ENCODE data around the gene CRYZ. TPM values are rescaled to one million over a fixed set of nuclear protein-coding genes. Genes with fewer than 3 reads are reported as not detected.

The CRYZ gene
- 45.6 and 46.3 TPM in 2 replicates for total RNA-seq (2021)
- Bru-seq, nascent RNA, result percentile 72 among the genes with signal in this experiment
- BruChase-seq, experiment 1, labeled RNA remaining after a 2-hour chase, result percentile 78 among the genes with signal in this experiment
- percentile 76 among the genes with signal in this experiment for BruChase-seq, experiment 2, labeled RNA remaining after a 6-hour chase
- long read RNA-seq, transcript CRYZ-205 (10 exons, 2,301 nt), result minor isoform, 32 of 145 reads
- long read RNA-seq, transcript CRYZ-201 (9 exons, 1,888 nt), result major isoform, 87 of 145 reads
- long read RNA-seq, transcript CRYZ-203 (8 exons, 1,292 nt), result minor isoform, 7 of 145 reads
- long read RNA-seq, partial matches to known transcripts, result 0 of 145 reads
- long read RNA-seq, other reads (novel, unspliced or antisense), result 18 of 145 reads

DNA sequence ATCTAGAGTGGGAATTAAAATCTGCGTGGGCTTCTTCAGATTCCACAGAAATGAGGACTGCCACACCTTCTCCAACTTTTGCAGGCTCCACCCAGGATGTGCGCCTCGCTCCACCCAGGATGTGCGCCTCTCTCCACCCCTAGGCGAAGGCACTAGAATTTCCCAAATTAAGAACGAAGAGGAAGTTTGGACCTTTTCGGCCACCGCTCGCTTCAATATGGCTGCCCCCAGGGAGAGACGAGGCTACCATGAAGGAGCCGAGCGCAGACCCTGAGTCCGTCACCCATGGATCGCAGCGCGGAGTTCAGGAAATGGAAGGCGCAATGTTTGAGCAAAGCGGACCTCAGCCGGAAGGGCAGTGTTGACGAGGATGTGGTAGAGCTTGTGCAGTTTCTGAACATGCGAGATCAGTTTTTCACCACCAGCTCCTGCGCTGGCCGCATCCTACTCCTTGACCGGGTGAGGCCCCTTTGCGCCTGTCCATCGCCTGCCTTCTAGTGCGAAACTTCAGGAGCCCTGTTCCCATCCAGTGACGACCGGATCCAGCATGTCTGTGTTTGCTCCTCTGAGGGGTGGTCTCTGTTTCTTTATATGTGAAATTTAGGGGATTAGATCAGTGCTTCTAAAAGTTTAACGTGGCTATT lies at the start of gene CRYZ, which contains the start of gene TYW3:
Gene CRYZ, minus strand, starts transcription at position 91 of the 644 bp plus-strand sequence. CDS start 8,229 bp downstream, outside the sequence.
Gene TYW3, plus strand, starts transcription at position 193 of the 644 bp plus-strand sequence. Its CDS starts 93 bp downstream, at position 286.
- DNase-seq (ENCODE audit: low spot score), result peak; percentile 95
- Histone ChIP-seq H3K36me3 (ENCODE audit: insufficient read depth, low read length, poor library complexity, severe bottlenecking) (peaks cover 23% of the 10 kb centered on the region), H3K27me3 (replicated peaks; ENCODE audit: insufficient read depth, low read depth, low read length, poor library complexity) (no peaks in the 10 kb centered on the region), H3K4me1 (ENCODE audit: insufficient read depth, low read length, poor library complexity, severe bottlenecking) (peaks cover 6% of the 10 kb centered on the region), H3K9me3 (ENCODE audit: low read depth, low read length, poor library complexity, severe bottlenecking) (peaks cover 10% of the 10 kb centered on the region), H3K27ac (ENCODE audit: low read depth, low read length, poor library complexity, severe bottlenecking) (peak within 1 kb of the TSS; percentile 90), H3K4me3 (ENCODE audit: low read depth, low read length, poor library complexity, severe bottlenecking) (peak within 1 kb of the TSS; percentile 70)
- intact Hi-C loops (cut with micrococcal nuclease; ENCODE audit: unreplicated experiment), result no loop called here
- BruUV-seq (replicated peaks), result TSS peak; percentile 59
- CTCF ChIA-PET, result interaction anchor here (0.8 kb wide), 1 partner anchor 39 kb away, joined by 3 read pairs; no protein-coding TSS in a partner anchor
- TF ChIP-seq CTCF (conservative IDR thresholded peaks at IDR 0.05; ENCODE audit: low read depth, low read length), result no peak
- no peak for TF ChIP-seq EZH2 (IDR thresholded peaks at IDR 0.05; ENCODE audit: borderline replicate concordance, low read depth, low read length, poor library complexity, severe bottlenecking)
- POLR2A ChIA-PET (ENCODE audit: low non-redundant PET), result no interaction called here

DNA sequence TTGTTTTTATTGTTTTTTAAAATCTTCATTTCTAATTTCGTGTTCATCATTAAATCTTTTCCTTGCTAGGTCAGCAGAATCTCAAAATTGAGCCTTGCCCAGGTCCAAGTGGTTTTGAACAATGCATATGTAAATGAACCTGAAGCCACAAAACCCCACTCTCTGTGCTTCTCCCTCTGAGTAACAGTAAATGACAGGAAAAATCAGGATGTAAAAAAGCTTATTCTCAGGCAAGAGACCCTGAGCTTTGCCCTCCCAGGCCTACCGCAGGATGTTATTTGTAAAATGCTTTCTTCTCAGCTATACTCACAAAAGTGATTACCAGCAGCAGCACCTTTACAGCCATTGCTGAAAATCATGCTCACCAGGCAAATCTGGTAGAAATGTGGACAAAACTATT lies 47.7 kb upstream of the CRYZ start:
- BruUV-seq (replicated peaks), result no TSS peak
- TF ChIP-seq CTCF (conservative IDR thresholded peaks at IDR 0.05; ENCODE audit: low read depth, low read length) (no peak), EZH2 (IDR thresholded peaks at IDR 0.05; ENCODE audit: borderline replicate concordance, low read depth, low read length, poor library complexity, severe bottlenecking) (no peak)
- CTCF ChIA-PET, result no interaction called here

GRCh38 chr1:74779750-74780149 lies 46.9 kb upstream of the CRYZ start:
- no peak for DNase-seq (ENCODE audit: low spot score)
- Histone ChIP-seq H3K27ac (ENCODE audit: low read depth, low read length, poor library complexity, severe bottlenecking) (no peak overlapping the region), H3K27me3 (replicated peaks; ENCODE audit: insufficient read depth, low read depth, low read length, poor library complexity) (peaks cover 49% of the 10 kb centered on the region), H3K9me3 (ENCODE audit: low read depth, low read length, poor library complexity, severe bottlenecking) (no peaks in the 10 kb centered on the region), H3K4me3 (ENCODE audit: low read depth, low read length, poor library complexity, severe bottlenecking) (no peak overlapping the region), H3K36me3 (ENCODE audit: insufficient read depth, low read length, poor library complexity, severe bottlenecking) (no peaks in the 10 kb centered on the region), H3K4me1 (ENCODE audit: insufficient read depth, low read length, poor library complexity, severe bottlenecking) (no peaks in the 10 kb centered on the region)
- no TSS peak for BruUV-seq (replicated peaks)
- ChIA-PET POLR2A (ENCODE audit: low non-redundant PET) (no interaction called here), CTCF (no interaction called here)
- TF ChIP-seq CTCF (conservative IDR thresholded peaks at IDR 0.05; ENCODE audit: low read depth, low read length) (no peak), EZH2 (IDR thresholded peaks at IDR 0.05; ENCODE audit: borderline replicate concordance, low read depth, low read length, poor library complexity, severe bottlenecking) (no peak)
- intact Hi-C loops (cut with micrococcal nuclease; ENCODE audit: unreplicated experiment), result no loop called here

More for the DNA sequence above, 47.7 kb upstream of the CRYZ start:
- peaks cover 40% of the 10 kb centered on the region for H3K27me3 ChIP-seq (replicated peaks; ENCODE audit: insufficient read depth, low read depth, low read length, poor library complexity)
- no peaks in the 10 kb centered on the region for H3K4me1 ChIP-seq (ENCODE audit: insufficient read depth, low read length, poor library complexity, severe bottlenecking)
- DNase-seq (ENCODE audit: low spot score), result no peak
- no peaks in the 10 kb centered on the region for H3K36me3 ChIP-seq (ENCODE audit: insufficient read depth, low read length, poor library complexity, severe bottlenecking)
- intact Hi-C loops (cut with micrococcal nuclease; ENCODE audit: unreplicated experiment), result no loop called here
- no peak overlapping the region for H3K4me3 ChIP-seq (ENCODE audit: low read depth, low read length, poor library complexity, severe bottlenecking)
- no peak overlapping the region for H3K27ac ChIP-seq (ENCODE audit: low read depth, low read length, poor library complexity, severe bottlenecking)
- no peaks in the 10 kb centered on the region for H3K9me3 ChIP-seq (ENCODE audit: low read depth, low read length, poor library complexity, severe bottlenecking)
- POLR2A ChIA-PET (ENCODE audit: low non-redundant PET), result no interaction called here
